GM12878 (cell line): Measurements from ENCODE around the gene FBXW8. TPM values are rescaled to one million over a fixed set of nuclear protein-coding genes. Genes with fewer than 3 reads are reported as not detected.

Source experiments
- ATAC-seq: fragments of 200-7000 bp; cut with Tn5 transposase; 3 replicates; pipeline ENCODE4 v1.9.1; 2020; ENCODE audit warnings: mild to moderate bottlenecking, moderate library complexity
- BruUV-seq: library from RNA; stranded (reverse); fragments of 400-500 nt; replicated peaks from 2 replicates; lab custom pipeline; 2021; lab: Mats Ljungman, UMichigan
- CTCF ChIA-PET: fragments of 300-600 bp; sonication (Branson Sonifier 250); formaldehyde crosslinking; extraction: SDS; loops from one replicate; lab custom pipeline; 2021; ENCODE audit warnings: inconsistent platforms; lab: Yijun Ruan, JAX
- POLR2A ChIA-PET: fragments of 350-600 bp; formaldehyde crosslinking; extraction: SDS; loops from one replicate; lab custom pipeline; 2021; ENCODE audit warnings: inconsistent platforms; lab: Charles Lee
- RAD21 ChIA-PET: fragments of 300-600 bp; sonication (Branson Sonifier 250); formaldehyde crosslinking; loops from one replicate; lab custom pipeline; 2023; ENCODE audit warnings: antibody characterized with exemption; ENCODE audit not compliant: unreplicated experiment; lab: Charles Lee
- SMC1A ChIA-PET: fragments of 300-600 bp; sonication (Branson Sonifier 250); formaldehyde crosslinking; loops from one replicate; lab custom pipeline; 2023; ENCODE audit not compliant: unreplicated experiment, uncharacterized antibody; lab: Charles Lee
- DNase-seq: peaks from one replicate; pipeline ENCODE4 v3.0.0-alpha.2; 2011; ENCODE audit warnings: low read depth, low spot score
- FAIRE-seq: peaks from 3 replicates; lab custom pipeline; 2011; peaks lifted over from hg19 to GRCh38; lab: Jason Lieb, UNC
- H2AFZ ChIP-seq: 2 replicates; pipeline ENCODE4 v1.6.0; 2011; ENCODE audit warnings: low read depth, low read length, control low read depth; ENCODE audit not compliant: control insufficient read depth
- H3K27ac ChIP-seq: 2 replicates; pipeline ENCODE4 v1.5.1; 2011; ENCODE audit warnings: control low read depth; ENCODE audit not compliant: control insufficient read depth, insufficient read depth
- H3K27me3 ChIP-seq, 2 experiments: replicated peaks in 1 of 2; 2 replicates each; pipeline versions ENCODE4 v1.6.0 to v1.6.1; 2011; ENCODE audit warnings: low read length in 1 of 2; ENCODE audit not compliant: control insufficient read depth in 2 of 2, insufficient read depth in 2 of 2
- H3K36me3 ChIP-seq, 2 experiments: 2 replicates each; pipeline ENCODE4 v1.5.1; 2011; ENCODE audit warnings: low read length in 1 of 2; ENCODE audit not compliant: control insufficient read depth in 2 of 2, insufficient read depth in 2 of 2
- H3K4me1 ChIP-seq: 2 replicates; pipeline ENCODE4 v1.6.1; 2011; ENCODE audit warnings: mild to moderate bottlenecking, low read length, moderate library complexity, mixed read lengths; ENCODE audit not compliant: control insufficient read depth, insufficient read depth
- H3K4me2 ChIP-seq: 2 replicates; pipeline ENCODE4 v1.6.0; 2011; ENCODE audit warnings: control low read depth; ENCODE audit not compliant: control insufficient read depth, insufficient read depth
- H3K4me3 ChIP-seq: fragments of 200-600 bp; sonication (generic); 2 replicates; pipeline ENCODE4 v1.5.1; 2016
- H3K79me2 ChIP-seq: 2 replicates; pipeline ENCODE4 v1.6.0; 2011; ENCODE audit warnings: low read length; ENCODE audit not compliant: control insufficient read depth, insufficient read depth
- H3K9ac ChIP-seq: 2 replicates; pipeline ENCODE4 v1.8.0; 2011; ENCODE audit warnings: low read length, control low read depth, mixed read lengths; ENCODE audit not compliant: control insufficient read depth, insufficient read depth
- H3K9me3 ChIP-seq: replicated peaks from 3 replicates; pipeline ENCODE4 v1.5.1; 2011; ENCODE audit warnings: mild to moderate bottlenecking, low read length; ENCODE audit not compliant: control insufficient read depth, insufficient read depth
- H4K20me1 ChIP-seq: 2 replicates; pipeline ENCODE4 v1.6.0; 2011; ENCODE audit not compliant: control insufficient read depth, insufficient read depth
- CBX3 ChIP-seq: fragments of 200-600 bp; sonication (generic); IDR thresholded peaks from 2 replicates; pipeline ENCODE4 v1.6.1; 2016; ENCODE audit warnings: low read depth, borderline replicate concordance
- EGR1 ChIP-seq, 2 experiments: IDR thresholded peaks; 1 replicate in 1 of 2; 2 replicates in 1 of 2; pipeline ENCODE4 v1.6.1; 2011 to 2012; ENCODE audit warnings: low read depth in 2 of 2, low read length in 2 of 2, borderline replicate concordance in 1 of 2, mild to moderate bottlenecking in 1 of 2, moderate library complexity in 1 of 2
- HCFC1 ChIP-seq: fragments of 150-350 bp; IDR thresholded peaks from 2 replicates; pipeline ENCODE4 v1.6.1; 2014; ENCODE audit warnings: low read length
- NBN ChIP-seq: fragments of 450-650 bp; IDR thresholded peaks from 2 replicates; pipeline ENCODE4 v1.6.1; 2016
- REST ChIP-seq: IDR thresholded peaks from 2 replicates; pipeline ENCODE4 v1.6.1; 2012; ENCODE audit warnings: mild to moderate bottlenecking, low read depth, low read length
- SRF ChIP-seq, 2 experiments: IDR thresholded peaks; 2 replicates each; pipeline ENCODE4 v1.6.1; 2011; ENCODE audit warnings: low read depth in 2 of 2, low read length in 2 of 2, mild to moderate bottlenecking in 1 of 2, moderate library complexity in 1 of 2
- WGBS: methylation state at CpG from one replicate; pipeline ENCODE4 v1.1.6; 2016; ENCODE audit warnings: low lambda C conversion rate; ENCODE audit not compliant: insufficient replicate concordance, insufficient coverage; ENCODE audit errors: missing lambda C conversion rate; 5-methylcytosine and 5-hydroxymethylcytosine counted together
- in situ Hi-C: fragments of 300-500 bp; cut with MboI; formaldehyde crosslinking; loops from 9 replicates; pipeline ENCODE4 v1.14.3; 2018; ENCODE audit warnings: mixed read lengths
- intact Hi-C: fragments of 100-400 bp; cut with micrococcal nuclease; formaldehyde crosslinking; loops from one replicate; pipeline ENCODE4 v1.14.2; 2022; ENCODE audit not compliant: unreplicated experiment
- polyA plus RNA-seq, 11 experiments: library from polyadenylated mRNA; depleted of rRNA in 4 of 11; unstranded in 6 of 11; stranded (reverse) in 5 of 11; fragments of >200 nt; fragmentation: Nextera tagmentation in 4 of 11; fragmentation: Illumina TruSeq in 1 of 11; extraction: Ambion mirVana in 4 of 11; extraction: Trizol in 1 of 11; gene quantifications; 1 replicate in 1 of 11; 2 replicates in 10 of 11; pipeline versions ENCODE4 v1.2.1 to v1.2.3, GENCODE V29; 2011 to 2016; ENCODE audit warnings: inconsistent platforms in 2 of 11, missing spikeins in 2 of 11, low read depth in 1 of 11
- total RNA-seq, 4 experiments: library from RNA; depleted of rRNA in 3 of 4; stranded (reverse); fragments of >200 nt in 3 of 4; fragmentation: Illumina TruSeq in 1 of 4; extraction: Trizol in 1 of 4; gene quantifications; 2 replicates each; pipeline versions ENCODE4 v1.2.1 to v1.2.3, GENCODE V29; 2013 to 2021

FBXW8 gene
- total and polyA plus RNA-seq, 10 of the 15 experiments (the other 5 are each of a cell fraction or from before 2014, with no cell fraction given), result 0.49 to 7.5 (median 4.4) TPM

DNA sequence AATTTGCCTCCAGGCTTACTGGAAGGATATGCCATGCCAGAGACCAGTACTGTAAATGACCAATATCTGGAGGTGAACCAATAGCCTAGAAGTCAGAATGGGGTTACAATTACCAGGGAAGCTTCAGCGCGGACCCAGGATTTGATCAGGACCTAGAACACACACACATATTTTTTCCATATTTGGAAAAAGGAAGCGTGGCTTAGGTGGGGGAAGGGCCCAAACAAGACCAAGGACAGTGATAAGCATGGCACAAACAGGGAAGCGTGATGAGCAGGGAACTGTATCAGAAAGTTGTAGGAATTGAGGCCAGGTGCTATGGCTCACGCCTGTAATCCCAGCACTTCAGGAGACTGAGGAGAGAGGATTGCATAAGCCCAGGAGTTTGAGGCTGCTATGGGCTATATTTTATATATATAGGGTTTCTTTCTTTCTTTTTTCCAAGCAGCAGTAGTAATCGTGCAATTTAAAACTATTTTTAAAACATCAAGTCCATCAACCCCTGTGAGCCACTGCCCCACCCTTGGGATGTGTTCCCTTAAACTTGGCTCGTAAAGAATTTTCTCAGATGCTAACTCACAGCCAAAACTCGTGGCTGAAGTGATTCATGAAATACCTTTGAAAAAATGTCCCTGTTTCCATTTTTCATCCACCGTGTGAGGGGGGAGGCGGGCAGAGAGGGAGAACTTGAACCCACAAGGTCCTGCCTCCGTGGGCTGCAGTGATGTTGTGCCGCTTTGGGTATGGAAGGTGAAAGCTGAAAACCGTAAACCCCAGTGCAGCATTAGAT lies 46.2 kb upstream of the FBXW8 start:
- WGBS, result 68% methylated on average over 13 of the region's 13 CpGs
- POLR2A ChIA-PET, result no interaction called here
- CTCF ChIA-PET, result no interaction called here
- no TSS peak for BruUV-seq
- intact Hi-C loops, result no loop called here
- TF ChIP-seq NBN (no peak), HCFC1 (no peak), CBX3 (no peak), EGR1 (IDR thresholded peaks at IDR 0.05; ENCODE audit: borderline replicate concordance in 1 of 2, low read depth in 2 of 2, low read length in 2 of 2) (no peak)
- TF ChIP-seq, all 136 proteins: peak for 0
- no peaks in the 10 kb centered on the region for H3K79me2 ChIP-seq
- no peak overlapping the region for H3K9ac ChIP-seq
- H3K36me3 ChIP-seq, result no peaks in the 10 kb centered on the region
- no peak overlapping the region for H3K4me3 ChIP-seq
- peaks cover 16% of the 10 kb centered on the region for H3K4me1 ChIP-seq
- H4K20me1 ChIP-seq, result no peaks in the 10 kb centered on the region
- ATAC-seq, result no peak
- no peak for FAIRE-seq
- H3K27ac ChIP-seq, result no peak overlapping the region
- H2AFZ ChIP-seq, result no peak overlapping the region
- RAD21 ChIA-PET, result no interaction called here
- SMC1A ChIA-PET, result no interaction called here
- no peaks in the 10 kb centered on the region for H3K9me3 ChIP-seq
- DNase-seq, result no peak
- in situ Hi-C loops, result no loop called here
- H3K27me3 ChIP-seq, result no peaks in the 10 kb centered on the region
- no peak overlapping the region for H3K4me2 ChIP-seq

DNA sequence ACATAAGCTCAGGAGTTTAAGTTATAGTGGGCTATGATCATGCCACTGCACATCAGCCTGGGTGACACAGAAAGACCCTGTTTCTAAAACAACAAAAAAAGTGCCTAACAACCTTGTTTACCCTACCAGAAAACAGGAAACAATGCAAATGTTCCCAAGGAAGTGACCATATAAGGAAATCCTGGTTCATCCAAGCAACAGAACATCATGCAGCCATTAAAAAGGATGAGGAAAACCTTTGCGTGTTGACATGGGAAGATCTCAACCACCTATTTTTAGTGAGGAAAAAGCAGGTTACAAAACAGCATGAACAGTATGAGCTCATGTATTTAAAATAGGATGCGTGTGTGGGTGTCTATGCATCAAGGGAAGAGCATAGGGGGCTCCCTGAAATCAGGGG lies 43.2 kb upstream of the FBXW8 start:
- Histone ChIP-seq H3K27me3 (no peaks in the 10 kb centered on the region; a peak in 1 of 4 replicates), H3K79me2 (no peaks in the 10 kb centered on the region), H3K4me3 (no peak overlapping the region), H3K27ac (no peak overlapping the region), H3K9ac (no peak overlapping the region), H4K20me1 (no peaks in the 10 kb centered on the region), H3K9me3 (no peaks in the 10 kb centered on the region), H2AFZ (no peak overlapping the region), H3K36me3 (no peaks in the 10 kb centered on the region), H3K4me1 (no peaks in the 10 kb centered on the region; the same call in 1 of the 2 replicates), H3K4me2 (no peak overlapping the region)
- in situ Hi-C loops, result no loop called here
- ChIA-PET SMC1A (no interaction called here), POLR2A (no interaction called here), RAD21 (no interaction called here), CTCF (no interaction called here)
- WGBS, result 68% methylated on average over 2 of the region's 2 CpGs
- ATAC-seq (no peak), FAIRE-seq (no peak), DNase-seq (no peak)
- BruUV-seq, result no TSS peak
- intact Hi-C loops, result no loop called here
- TF ChIP-seq SRF (IDR thresholded peaks at IDR 0.05; ENCODE audit: low read depth in 2 of 2, low read length in 2 of 2) (peak in 1 of 2 experiments; percentile 57; a peak in 1 of 4 replicates), REST (no peak)
